SK-N-DZ (cell line): Measurements from ENCODE around the gene COX8C.
"Not testable (repeated sequence)": the region's sequence is repeated elsewhere in the genome, so short reads cannot be mapped to it uniquely, and the experiment has no call there.

Experiments used
- DNase-seq: peaks from one replicate; pipeline ENCODE4 v3.0.0-alpha.2; 2015; ENCODE audit warnings: low spot score
- small RNA-seq, 2 experiments: library from RNA; depleted of rRNA; stranded (forward); fragments of <200 nt; gene quantifications; one replicate each; pipeline ENCODE3, GENCODE V24; 2014

Gene COX8C

GRCh38 chr14:93369713-93370266 is 22.8 kb downstream of the COX8C start:
- DNase-seq: no peak

- no peak for DNase-seq
These were observed 28.7 kb downstream of the COX8C start for GRCh38 chr14:93375673-93376156.

- DNase-seq: no peak
These were observed 32.8 kb downstream of the COX8C start for GRCh38 chr14:93379831-93380230.

GRCh38 chr14:93381644-93382043 is 34.7 kb downstream of the COX8C start:
- DNase-seq: no peak

GRCh38 chr14:93384256-93384655 is 37.3 kb downstream of the COX8C start:
- DNase-seq: not testable (repeated sequence)

- DNase-seq: no peak
These were observed 48.2 kb downstream of the COX8C start for GRCh38 chr14:93395231-93395630.

- DNase-seq: no peak
These were observed 49.5 kb downstream of the COX8C start for GRCh38 chr14:93396456-93396855.

Small RNA genes within 50 kb of the gene (small RNA-seq; reads per million reads assigned to genes)
- 0 reads per million in 2 experiments for gene RF00019
